Measurements from ENCODE around the gene ZNF543.

The ZNF543 gene

DNA sequence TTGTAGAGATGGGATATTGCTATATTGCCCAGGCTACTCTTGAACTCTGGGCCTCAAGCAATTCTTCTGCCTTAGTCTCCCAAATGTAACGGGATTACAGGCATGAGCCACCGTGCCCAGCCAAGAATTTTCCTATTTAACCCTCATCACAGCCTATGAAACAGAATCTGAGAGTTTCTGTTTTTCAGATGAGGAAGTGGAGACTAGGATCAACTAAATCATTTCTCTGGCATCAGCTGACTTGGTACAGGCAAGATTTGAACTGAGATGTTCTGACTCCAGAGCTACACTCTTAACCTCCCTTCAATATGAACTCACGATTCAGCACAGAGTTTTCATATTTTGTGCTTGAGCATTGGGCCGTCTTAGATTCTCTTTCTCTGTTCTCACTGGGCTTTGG is 31.9 kb upstream of the ZNF543 start:
- TF ChIP-seq, protein P1, sequence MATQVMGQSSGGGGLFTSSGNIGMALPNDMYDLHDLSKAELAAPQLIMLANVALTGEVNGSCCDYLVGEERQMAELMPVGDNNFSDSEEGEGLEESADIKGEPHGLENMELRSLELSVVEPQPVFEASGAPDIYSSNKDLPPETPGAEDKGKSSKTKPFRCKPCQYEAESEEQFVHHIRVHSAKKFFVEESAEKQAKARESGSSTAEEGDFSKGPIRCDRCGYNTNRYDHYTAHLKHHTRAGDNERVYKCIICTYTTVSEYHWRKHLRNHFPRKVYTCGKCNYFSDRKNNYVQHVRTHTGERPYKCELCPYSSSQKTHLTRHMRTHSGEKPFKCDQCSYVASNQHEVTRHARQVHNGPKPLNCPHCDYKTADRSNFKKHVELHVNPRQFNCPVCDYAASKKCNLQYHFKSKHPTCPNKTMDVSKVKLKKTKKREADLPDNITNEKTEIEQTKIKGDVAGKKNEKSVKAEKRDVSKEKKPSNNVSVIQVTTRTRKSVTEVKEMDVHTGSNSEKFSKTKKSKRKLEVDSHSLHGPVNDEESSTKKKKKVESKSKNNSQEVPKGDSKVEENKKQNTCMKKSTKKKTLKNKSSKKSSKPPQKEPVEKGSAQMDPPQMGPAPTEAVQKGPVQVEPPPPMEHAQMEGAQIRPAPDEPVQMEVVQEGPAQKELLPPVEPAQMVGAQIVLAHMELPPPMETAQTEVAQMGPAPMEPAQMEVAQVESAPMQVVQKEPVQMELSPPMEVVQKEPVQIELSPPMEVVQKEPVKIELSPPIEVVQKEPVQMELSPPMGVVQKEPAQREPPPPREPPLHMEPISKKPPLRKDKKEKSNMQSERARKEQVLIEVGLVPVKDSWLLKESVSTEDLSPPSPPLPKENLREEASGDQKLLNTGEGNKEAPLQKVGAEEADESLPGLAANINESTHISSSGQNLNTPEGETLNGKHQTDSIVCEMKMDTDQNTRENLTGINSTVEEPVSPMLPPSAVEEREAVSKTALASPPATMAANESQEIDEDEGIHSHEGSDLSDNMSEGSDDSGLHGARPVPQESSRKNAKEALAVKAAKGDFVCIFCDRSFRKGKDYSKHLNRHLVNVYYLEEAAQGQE (IDR thresholded peaks at IDR 0.05; ENCODE audit: insufficient read depth in 1 of 2, low read depth in 2 of 2, low read length in 2 of 2), result no peak
- TF ChIP-seq TAF1 (IDR thresholded peaks at IDR 0.05; ENCODE audit: borderline replicate concordance, insufficient read depth, low read length) (no peak), POLR2AphosphoS5 (IDR thresholded peaks at IDR 0.05; ENCODE audit: low read depth, low read length) (no peak), FOXP2 (optimal IDR thresholded peaks at IDR 0.05; ENCODE audit: borderline replicate concordance, extremely low read depth, extremely low read length, insufficient read depth) (no peak), SIN3A (IDR thresholded peaks at IDR 0.05; ENCODE audit: borderline replicate concordance, insufficient read depth, low read length) (no peak)

DNA sequence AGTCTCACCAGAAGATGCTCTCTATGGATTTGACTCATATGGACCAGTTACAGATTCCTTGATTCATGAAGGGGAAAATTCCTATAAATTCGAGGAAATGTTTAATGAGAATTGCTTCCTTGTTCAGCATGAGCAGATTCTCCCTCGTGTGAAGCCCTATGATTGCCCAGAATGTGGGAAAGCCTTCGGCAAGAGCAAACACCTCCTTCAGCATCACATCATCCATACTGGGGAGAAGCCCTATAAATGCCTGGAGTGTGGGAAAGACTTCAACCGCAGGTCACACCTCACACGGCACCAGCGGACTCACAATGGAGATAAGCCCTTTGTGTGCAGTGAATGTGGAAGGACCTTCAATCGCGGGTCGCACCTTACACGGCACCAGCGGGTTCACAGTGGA is 29.3 kb upstream of the ZNF543 start:
- TF ChIP-seq TAF1 (IDR thresholded peaks at IDR 0.05; ENCODE audit: borderline replicate concordance, insufficient read depth, low read length), result no peak
- TF ChIP-seq POLR2AphosphoS5 (IDR thresholded peaks at IDR 0.05; ENCODE audit: low read depth, low read length), result no peak
- TF ChIP-seq FOXP2 (optimal IDR thresholded peaks at IDR 0.05; ENCODE audit: borderline replicate concordance, extremely low read depth, extremely low read length, insufficient read depth), result no peak
- no peak for TF ChIP-seq SIN3A (IDR thresholded peaks at IDR 0.05; ENCODE audit: borderline replicate concordance, insufficient read depth, low read length)
- TF ChIP-seq, protein P1 (IDR thresholded peaks at IDR 0.05; ENCODE audit: insufficient read depth in 1 of 2, low read depth in 2 of 2, low read length in 2 of 2), result no peak

DNA sequence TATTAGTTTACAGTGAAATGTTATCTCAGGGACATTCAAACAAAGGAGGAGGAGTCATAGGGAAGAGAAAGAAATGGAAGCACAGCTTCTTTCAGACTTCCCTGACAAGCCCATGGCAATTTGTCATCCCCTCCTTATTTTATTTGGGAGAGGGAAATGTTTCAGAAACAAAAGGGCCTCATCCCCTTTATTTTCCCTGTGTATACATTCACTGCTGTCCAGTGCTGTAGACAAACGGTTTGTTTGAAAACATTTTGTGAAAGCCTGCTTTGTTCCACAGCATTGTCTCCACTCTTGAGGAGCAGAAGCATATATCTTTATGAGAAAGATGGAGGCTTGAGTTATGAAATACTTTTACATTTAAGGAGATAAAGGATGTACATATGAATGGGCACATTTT is 27.7 kb upstream of the ZNF543 start:
- TF ChIP-seq SIN3A (IDR thresholded peaks at IDR 0.05; ENCODE audit: borderline replicate concordance, insufficient read depth, low read length) (no peak), FOXP2 (optimal IDR thresholded peaks at IDR 0.05; ENCODE audit: borderline replicate concordance, extremely low read depth, extremely low read length, insufficient read depth) (no peak), POLR2AphosphoS5 (IDR thresholded peaks at IDR 0.05; ENCODE audit: low read depth, low read length) (no peak), TAF1 (IDR thresholded peaks at IDR 0.05; ENCODE audit: borderline replicate concordance, insufficient read depth, low read length) (no peak)
- TF ChIP-seq, protein P1 (IDR thresholded peaks at IDR 0.05; ENCODE audit: insufficient read depth in 1 of 2, low read depth in 2 of 2, low read length in 2 of 2), result no peak

DNA sequence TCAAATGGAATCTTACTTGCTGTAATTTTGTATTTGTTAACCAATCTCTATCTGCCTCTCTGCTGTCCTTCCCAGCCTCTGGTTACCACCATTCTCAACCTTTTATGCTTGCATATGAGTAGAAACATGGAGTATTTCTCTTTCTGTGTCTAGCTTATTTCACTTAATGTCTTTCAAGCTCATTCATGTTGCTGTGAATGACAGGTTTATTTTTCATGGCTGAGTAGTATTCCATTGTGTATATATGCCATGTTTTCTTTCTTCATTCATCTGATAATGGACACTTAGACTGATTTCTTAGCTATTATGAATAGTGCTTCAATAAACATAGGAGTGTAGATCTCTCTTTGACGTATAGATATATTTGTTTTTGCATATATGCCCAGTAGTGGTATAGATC is 26.6 kb upstream of the ZNF543 start:
- TF ChIP-seq FOXP2 (optimal IDR thresholded peaks at IDR 0.05; ENCODE audit: borderline replicate concordance, extremely low read depth, extremely low read length, insufficient read depth) (no peak), POLR2AphosphoS5 (IDR thresholded peaks at IDR 0.05; ENCODE audit: low read depth, low read length) (no peak), TAF1 (IDR thresholded peaks at IDR 0.05; ENCODE audit: borderline replicate concordance, insufficient read depth, low read length) (no peak), SIN3A (IDR thresholded peaks at IDR 0.05; ENCODE audit: borderline replicate concordance, insufficient read depth, low read length) (no peak)
- TF ChIP-seq, protein P1 (IDR thresholded peaks at IDR 0.05; ENCODE audit: insufficient read depth in 1 of 2, low read depth in 2 of 2, low read length in 2 of 2), result no peak

DNA sequence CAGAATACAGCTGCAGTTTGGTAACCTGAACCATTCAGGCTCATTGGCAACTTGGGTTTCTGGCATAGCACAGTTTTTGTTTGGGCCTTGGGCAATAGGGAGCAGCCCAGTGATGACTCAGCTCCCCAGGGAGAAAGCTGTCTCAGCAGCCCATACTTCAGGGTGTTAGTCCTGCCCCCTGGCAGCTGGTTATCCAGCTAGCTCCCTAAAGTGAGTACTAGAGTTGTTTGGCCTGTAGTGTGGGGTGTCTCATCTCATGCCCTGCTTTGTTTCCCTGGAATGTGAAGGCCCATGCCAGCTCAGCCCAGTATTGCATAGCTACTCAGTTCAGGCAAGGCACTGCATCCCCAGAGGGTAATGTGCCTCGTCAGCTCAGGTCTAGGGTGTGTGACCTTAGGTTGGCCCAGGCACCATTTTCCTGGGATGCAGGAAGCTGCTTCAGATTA is 18.2 kb upstream of the ZNF543 start:
- TF ChIP-seq, protein P1 (IDR thresholded peaks at IDR 0.05; ENCODE audit: insufficient read depth in 1 of 2, low read depth in 2 of 2, low read length in 2 of 2), result no peak
- no peak for TF ChIP-seq POLR2AphosphoS5 (IDR thresholded peaks at IDR 0.05; ENCODE audit: low read depth, low read length)
- no peak for TF ChIP-seq FOXP2 (optimal IDR thresholded peaks at IDR 0.05; ENCODE audit: borderline replicate concordance, extremely low read depth, extremely low read length, insufficient read depth)
- TF ChIP-seq TAF1 (IDR thresholded peaks at IDR 0.05; ENCODE audit: borderline replicate concordance, insufficient read depth, low read length), result no peak
- no peak for TF ChIP-seq SIN3A (IDR thresholded peaks at IDR 0.05; ENCODE audit: borderline replicate concordance, insufficient read depth, low read length)
